ENCODE measurements around the gene IL13.

- TF ChIP-seq, protein P1, sequence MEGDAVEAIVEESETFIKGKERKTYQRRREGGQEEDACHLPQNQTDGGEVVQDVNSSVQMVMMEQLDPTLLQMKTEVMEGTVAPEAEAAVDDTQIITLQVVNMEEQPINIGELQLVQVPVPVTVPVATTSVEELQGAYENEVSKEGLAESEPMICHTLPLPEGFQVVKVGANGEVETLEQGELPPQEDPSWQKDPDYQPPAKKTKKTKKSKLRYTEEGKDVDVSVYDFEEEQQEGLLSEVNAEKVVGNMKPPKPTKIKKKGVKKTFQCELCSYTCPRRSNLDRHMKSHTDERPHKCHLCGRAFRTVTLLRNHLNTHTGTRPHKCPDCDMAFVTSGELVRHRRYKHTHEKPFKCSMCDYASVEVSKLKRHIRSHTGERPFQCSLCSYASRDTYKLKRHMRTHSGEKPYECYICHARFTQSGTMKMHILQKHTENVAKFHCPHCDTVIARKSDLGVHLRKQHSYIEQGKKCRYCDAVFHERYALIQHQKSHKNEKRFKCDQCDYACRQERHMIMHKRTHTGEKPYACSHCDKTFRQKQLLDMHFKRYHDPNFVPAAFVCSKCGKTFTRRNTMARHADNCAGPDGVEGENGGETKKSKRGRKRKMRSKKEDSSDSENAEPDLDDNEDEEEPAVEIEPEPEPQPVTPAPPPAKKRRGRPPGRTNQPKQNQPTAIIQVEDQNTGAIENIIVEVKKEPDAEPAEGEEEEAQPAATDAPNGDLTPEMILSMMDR (conservative IDR thresholded peaks at IDR 0.05; ENCODE audit: low read depth, low read length) = no peak
- no peak for TF ChIP-seq EZH2 (IDR thresholded peaks at IDR 0.05; ENCODE audit: borderline replicate concordance, low read depth, low read length, poor library complexity, severe bottlenecking)
Measured at GRCh38 chr5:132686193-132686592, 28.2 kb downstream of the IL13 start.
